SH-SY5Y (cell line): Measurements from ENCODE around the gene SUN2.

Experiments
- GATA2 ChIP-seq: IDR thresholded peaks from 2 replicates; pipeline ENCODE4 v1.6.1; 2011; ENCODE audit warnings: mild to moderate bottlenecking, low read depth, low read length
- GATA3 ChIP-seq: IDR thresholded peaks from 2 replicates; pipeline ENCODE4 v1.6.1; 2011; ENCODE audit warnings: low read depth, mild to moderate bottlenecking, low read length, moderate library complexity

GRCh38 chr22:38725900-38726655 is 29.7 kb downstream of the SUN2 start:
- TF ChIP-seq GATA2: no peak
- no peak for TF ChIP-seq GATA3
